Liver (tissue), 9 donors: ENCODE data around the gene SNAPC1. TPM values are rescaled to one million over a fixed set of nuclear protein-coding genes. Genes with fewer than 3 reads are reported as not detected.

Source experiments
- DNase-seq: peaks from one replicate; pipeline ENCODE4 v3.0.0-alpha.2; 2017; ENCODE audit warnings: low spot score
- H3K27ac ChIP-seq, 2 donors: one replicate each; pipeline ENCODE4 v1.7.0; 2013; ENCODE audit warnings: inconsistent platforms in 2 of 2, low read length in 2 of 2, control low read depth in 1 of 2, low read depth in 1 of 2, mild to moderate bottlenecking in 1 of 2
- H3K27me3 ChIP-seq, 4 donors: one replicate each; pipeline versions ENCODE4 v1.6.1 to v1.7.0; 2013; ENCODE audit warnings: low read length in 3 of 4, inconsistent platforms in 1 of 4, mild to moderate bottlenecking in 1 of 4, moderate library complexity in 1 of 4; ENCODE audit not compliant: control insufficient read depth in 4 of 4, insufficient read depth in 4 of 4
- H3K36me3 ChIP-seq, 4 donors: one replicate each; pipeline versions ENCODE4 v1.6.1 to v1.7.0; 2013; ENCODE audit warnings: low read length in 3 of 4, mild to moderate bottlenecking in 3 of 4, low read depth in 1 of 4, moderate library complexity in 1 of 4; ENCODE audit not compliant: control insufficient read depth in 4 of 4, insufficient read depth in 3 of 4
- H3K4me1 ChIP-seq, 4 donors: one replicate each; pipeline versions ENCODE4 v1.6.1 to v1.7.0; 2013; ENCODE audit warnings: low read length in 3 of 4, mild to moderate bottlenecking in 3 of 4, moderate library complexity in 1 of 4; ENCODE audit not compliant: control insufficient read depth in 4 of 4, insufficient read depth in 4 of 4
- H3K4me3 ChIP-seq, 3 donors: one replicate each; pipeline versions ENCODE4 v1.6.1 to v1.7.0; 2013; ENCODE audit warnings: low read length in 3 of 3, control low read depth in 1 of 3, low read depth in 1 of 3, mild to moderate bottlenecking in 1 of 3
- H3K9ac ChIP-seq, 2 donors: one replicate each; pipeline ENCODE4 v1.7.0; 2013; ENCODE audit warnings: low read length in 2 of 2, mild to moderate bottlenecking in 2 of 2, moderate library complexity in 2 of 2, control low read depth in 1 of 2, low read depth in 1 of 2
- H3K9me3 ChIP-seq, 4 donors: one replicate each; pipeline versions ENCODE4 v1.6.1 to v1.7.0; 2013; ENCODE audit warnings: low read length in 3 of 4; ENCODE audit not compliant: control insufficient read depth in 4 of 4
- ATF3 ChIP-seq: IDR thresholded peaks from 2 replicates; pipeline ENCODE4 v1.6.1; 2016; ENCODE audit warnings: antibody characterized with exemption
- EGR1 ChIP-seq, 2 donors: IDR thresholded peaks; 2 replicates each; pipeline ENCODE4 v1.6.1; 2016 to 2018; ENCODE audit warnings: antibody characterized with exemption in 2 of 2, low read depth in 2 of 2
- FOXA1 ChIP-seq: IDR thresholded peaks from 2 replicates; pipeline ENCODE4 v1.6.1; 2016; ENCODE audit warnings: antibody characterized with exemption
- FOXA2 ChIP-seq: IDR thresholded peaks from 2 replicates; pipeline ENCODE4 v1.6.1; 2016; ENCODE audit warnings: antibody characterized with exemption
- GABPA ChIP-seq, 2 donors: IDR thresholded peaks in 1 of 2; conservative IDR thresholded peaks in 1 of 2; 2 replicates each; pipeline ENCODE4 v1.6.1; 2016; ENCODE audit warnings: antibody characterized with exemption in 2 of 2, mild to moderate bottlenecking in 1 of 2, moderate library complexity in 1 of 2
- HNF4A ChIP-seq, 2 donors: conservative IDR thresholded peaks; 2 replicates each; pipeline ENCODE4 v1.6.1; 2016; ENCODE audit warnings: antibody characterized with exemption in 2 of 2, mild to moderate bottlenecking in 2 of 2
- HNF4G ChIP-seq: IDR thresholded peaks from 2 replicates; pipeline ENCODE4 v1.6.1; 2016; ENCODE audit warnings: antibody characterized with exemption
- JUND ChIP-seq, 2 donors: IDR thresholded peaks; 2 replicates each; pipeline ENCODE4 v1.6.1; 2016; ENCODE audit warnings: antibody characterized with exemption in 2 of 2
- NR2F2 ChIP-seq: IDR thresholded peaks from 2 replicates; pipeline ENCODE4 v1.6.1; 2016; ENCODE audit warnings: antibody characterized with exemption
- RAD21 ChIP-seq, 2 donors: IDR thresholded peaks; 2 replicates each; pipeline ENCODE4 v1.6.1; 2016; ENCODE audit warnings: antibody characterized with exemption in 2 of 2, mild to moderate bottlenecking in 2 of 2
- REST ChIP-seq: IDR thresholded peaks from 2 replicates; pipeline ENCODE4 v1.6.1; 2016; ENCODE audit warnings: antibody characterized with exemption, mild to moderate bottlenecking
- RXRA ChIP-seq, 2 donors: IDR thresholded peaks; 2 replicates each; pipeline ENCODE4 v1.6.1; 2017 to 2018; ENCODE audit warnings: antibody characterized with exemption in 2 of 2, mild to moderate bottlenecking in 1 of 2
- SP1 ChIP-seq: IDR thresholded peaks from 2 replicates; pipeline ENCODE4 v1.6.1; 2018; ENCODE audit warnings: antibody characterized with exemption, mild to moderate bottlenecking
- TAF1 ChIP-seq: conservative IDR thresholded peaks from 2 replicates; pipeline ENCODE4 v1.6.1; 2016; ENCODE audit warnings: antibody characterized with exemption, mild to moderate bottlenecking
- YY1 ChIP-seq: IDR thresholded peaks from 2 replicates; pipeline ENCODE4 v1.6.1; 2016; ENCODE audit warnings: antibody characterized with exemption, mild to moderate bottlenecking
- WGBS: extraction: QIAGEN DNeasy Blood & Tissue Kit; methylation state at CpG from one replicate; pipeline ENCODE4 v1.1.7; 2013; 5-methylcytosine and 5-hydroxymethylcytosine counted together
- polyA plus RNA-seq, 2 donors: library from polyadenylated mRNA; stranded (reverse) in 1 of 2; unstranded in 1 of 2; fragments of 200-250 nt in 1 of 2; fragments of >200 nt in 1 of 2; fragmentation: Nextera tagmentation in 1 of 2; extraction: Ambion mirVana in 1 of 2; gene quantifications; one replicate each; pipeline versions ENCODE4 v1.2.1 to v1.2.3, GENCODE V29; 2013 to 2015
- total RNA-seq, 2 donors: library from RNA; depleted of rRNA; stranded (reverse); fragments of >200 nt; gene quantifications; one replicate each; pipeline ENCODE4 v1.2.3, GENCODE V29; 2014
- TF ChIP-seq, protein P1 (sequence below): IDR thresholded peaks from 2 replicates; pipeline ENCODE4 v1.6.1; 2016; ENCODE audit warnings: antibody characterized with exemption
- TF ChIP-seq, protein P2 (sequence below): fragments of 150-350 bp; IDR thresholded peaks from 2 replicates; pipeline ENCODE4 v1.5.1; 2017; ENCODE audit warnings: improper control_type of control experiment, low read depth, low read length; ENCODE audit not compliant: missing input control
- TF ChIP-seq, protein P3 (sequence below): IDR thresholded peaks from 2 replicates; pipeline ENCODE4 v1.6.1; 2016; ENCODE audit warnings: antibody characterized with exemption
- donor health status: healthy.
- donor health status: healthy.
- donor health status: healthy.
- donor health status: healthy.
- donor health status: healthy.

SNAPC1 gene, protein sequence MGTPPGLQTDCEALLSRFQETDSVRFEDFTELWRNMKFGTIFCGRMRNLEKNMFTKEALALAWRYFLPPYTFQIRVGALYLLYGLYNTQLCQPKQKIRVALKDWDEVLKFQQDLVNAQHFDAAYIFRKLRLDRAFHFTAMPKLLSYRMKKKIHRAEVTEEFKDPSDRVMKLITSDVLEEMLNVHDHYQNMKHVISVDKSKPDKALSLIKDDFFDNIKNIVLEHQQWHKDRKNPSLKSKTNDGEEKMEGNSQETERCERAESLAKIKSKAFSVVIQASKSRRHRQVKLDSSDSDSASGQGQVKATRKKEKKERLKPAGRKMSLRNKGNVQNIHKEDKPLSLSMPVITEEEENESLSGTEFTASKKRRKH
- total RNA-seq (1 to 10 TPM; 1.8 to 2.3 TPM), polyA plus RNA-seq (1 to 10 TPM; 1.2 to 1.6 TPM)

DNA sequence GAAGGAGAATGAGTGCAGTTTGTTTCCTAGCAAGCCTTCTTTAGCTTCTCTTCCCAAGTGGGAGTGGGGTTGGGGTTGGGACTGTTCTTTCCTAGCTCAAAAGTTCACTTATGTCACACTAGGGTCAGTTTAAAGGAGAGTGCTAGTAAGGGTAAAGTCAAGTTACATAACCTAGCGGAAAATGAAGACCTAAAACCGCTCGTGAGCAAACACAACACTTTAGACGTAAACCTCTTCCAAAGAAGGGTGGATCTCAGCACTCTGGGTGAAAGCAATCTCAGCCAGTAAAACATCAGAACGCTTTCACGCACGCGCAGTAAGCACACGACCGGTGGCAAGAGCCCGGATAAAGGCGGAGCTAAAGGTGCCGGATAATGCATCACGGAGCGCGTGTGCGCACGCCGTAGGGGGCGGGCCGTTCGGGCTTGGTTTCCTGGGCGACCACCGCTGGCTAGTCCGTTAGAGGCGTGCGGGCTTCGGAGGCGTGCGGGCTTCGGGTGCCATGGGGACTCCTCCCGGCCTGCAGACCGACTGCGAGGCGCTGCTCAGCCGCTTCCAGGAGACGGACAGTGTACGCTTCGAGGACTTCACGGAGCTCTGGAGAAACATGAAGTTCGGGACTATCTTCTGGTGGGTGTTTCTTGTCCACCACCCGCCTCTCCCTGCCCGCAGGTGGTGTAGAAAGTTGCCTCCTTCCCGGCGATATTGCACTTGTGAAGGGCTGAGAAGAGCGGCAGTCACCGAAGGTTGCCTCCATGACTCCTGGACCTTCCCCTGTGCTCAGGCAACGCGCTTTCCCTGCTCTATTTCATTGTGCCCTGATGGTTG lies at the start of gene SNAPC1:
Gene SNAPC1 (plus strand): TSS at position 462 of the 828 bp plus-strand sequence. CDS start 41 bp downstream, at position 503.
- DNase-seq, result peak; percentile 97
- no peaks in the 10 kb centered on the region for H3K9me3 ChIP-seq
- under 1% methylated on average over 49 of the region's 49 CpGs for WGBS
- peaks cover 0 to 2% (median 0%) of the 10 kb centered on the region in 4 donors for H3K36me3 ChIP-seq
- H3K4me3 ChIP-seq, result peak within 1 kb of the TSS; percentile 70 to 100 (median 97)
- peak within 1 kb of the TSS; percentile 70 to 86 for H3K9ac ChIP-seq
- TF ChIP-seq EGR1 (IDR thresholded peaks at IDR 0.05; ENCODE audit: low read depth in 2 of 2) (peak in 1 of 2 donors; percentile 9), SP1 (peak; percentile 72), NR2F2 (peak; percentile 47), GABPA (IDR thresholded peaks at IDR 0.05 in 1 of 2, conservative IDR thresholded peaks at IDR 0.05 in 1 of 2) (peak in 1 of 2 donors; percentile 79), TAF1 (no peak), REST (peak; percentile 76), FOXA2 (no peak), YY1 (peak; percentile 59), RAD21 (IDR thresholded peaks at IDR 0.05) (peak; percentile 24 to 25), HNF4G (peak; percentile 16), HNF4A (conservative IDR thresholded peaks at IDR 0.05) (peak; percentile 62 to 78), FOXA1 (no peak), ATF3 (no peak), RXRA (IDR thresholded peaks at IDR 0.05) (peak; percentile 61 to 64), JUND (IDR thresholded peaks at IDR 0.05) (peak in 1 of 2 donors; percentile 33)
- TF ChIP-seq, protein P1, sequence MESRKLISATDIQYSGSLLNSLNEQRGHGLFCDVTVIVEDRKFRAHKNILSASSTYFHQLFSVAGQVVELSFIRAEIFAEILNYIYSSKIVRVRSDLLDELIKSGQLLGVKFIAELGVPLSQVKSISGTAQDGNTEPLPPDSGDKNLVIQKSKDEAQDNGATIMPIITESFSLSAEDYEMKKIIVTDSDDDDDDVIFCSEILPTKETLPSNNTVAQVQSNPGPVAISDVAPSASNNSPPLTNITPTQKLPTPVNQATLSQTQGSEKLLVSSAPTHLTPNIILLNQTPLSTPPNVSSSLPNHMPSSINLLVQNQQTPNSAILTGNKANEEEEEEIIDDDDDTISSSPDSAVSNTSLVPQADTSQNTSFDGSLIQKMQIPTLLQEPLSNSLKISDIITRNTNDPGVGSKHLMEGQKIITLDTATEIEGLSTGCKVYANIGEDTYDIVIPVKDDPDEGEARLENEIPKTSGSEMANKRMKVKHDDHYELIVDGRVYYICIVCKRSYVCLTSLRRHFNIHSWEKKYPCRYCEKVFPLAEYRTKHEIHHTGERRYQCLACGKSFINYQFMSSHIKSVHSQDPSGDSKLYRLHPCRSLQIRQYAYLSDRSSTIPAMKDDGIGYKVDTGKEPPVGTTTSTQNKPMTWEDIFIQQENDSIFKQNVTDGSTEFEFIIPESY, result peak; percentile 63
- TF ChIP-seq, protein P2, sequence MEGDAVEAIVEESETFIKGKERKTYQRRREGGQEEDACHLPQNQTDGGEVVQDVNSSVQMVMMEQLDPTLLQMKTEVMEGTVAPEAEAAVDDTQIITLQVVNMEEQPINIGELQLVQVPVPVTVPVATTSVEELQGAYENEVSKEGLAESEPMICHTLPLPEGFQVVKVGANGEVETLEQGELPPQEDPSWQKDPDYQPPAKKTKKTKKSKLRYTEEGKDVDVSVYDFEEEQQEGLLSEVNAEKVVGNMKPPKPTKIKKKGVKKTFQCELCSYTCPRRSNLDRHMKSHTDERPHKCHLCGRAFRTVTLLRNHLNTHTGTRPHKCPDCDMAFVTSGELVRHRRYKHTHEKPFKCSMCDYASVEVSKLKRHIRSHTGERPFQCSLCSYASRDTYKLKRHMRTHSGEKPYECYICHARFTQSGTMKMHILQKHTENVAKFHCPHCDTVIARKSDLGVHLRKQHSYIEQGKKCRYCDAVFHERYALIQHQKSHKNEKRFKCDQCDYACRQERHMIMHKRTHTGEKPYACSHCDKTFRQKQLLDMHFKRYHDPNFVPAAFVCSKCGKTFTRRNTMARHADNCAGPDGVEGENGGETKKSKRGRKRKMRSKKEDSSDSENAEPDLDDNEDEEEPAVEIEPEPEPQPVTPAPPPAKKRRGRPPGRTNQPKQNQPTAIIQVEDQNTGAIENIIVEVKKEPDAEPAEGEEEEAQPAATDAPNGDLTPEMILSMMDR, result no peak
- TF ChIP-seq, protein P3, sequence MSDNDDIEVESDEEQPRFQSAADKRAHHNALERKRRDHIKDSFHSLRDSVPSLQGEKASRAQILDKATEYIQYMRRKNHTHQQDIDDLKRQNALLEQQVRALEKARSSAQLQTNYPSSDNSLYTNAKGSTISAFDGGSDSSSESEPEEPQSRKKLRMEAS, result peak; percentile 81
- peaks cover 0 to 9% (median 4%) of the 10 kb centered on the region in 4 donors for H3K4me1 ChIP-seq
- H3K27ac ChIP-seq, result peak within 1 kb of the TSS; percentile 75 to 82
- H3K27me3 ChIP-seq, result no peaks in the 10 kb centered on the region
